Activated CD4-positive, alpha-beta T cell treated with anti-CD3 and anti-CD28 coated beads for 48 hours (primary cell): ENCODE measurements around the gene SKAP2.
"Not testable (repeated sequence)": the region's sequence is repeated elsewhere in the genome, so short reads cannot be mapped to it uniquely, and the experiment has no call there.

ENCODE experiments used
- DNase-seq: peaks from one replicate; pipeline ENCODE4 v3.0.0-alpha.2; 2020

SKAP2 gene

GRCh38 chr7:26857170-26857505 lies 7.3 kb downstream of the SKAP2 start:
- DNase-seq = no peak

GRCh38 chr7:26856176-26856985 lies 8.0 kb downstream of the SKAP2 start:
- DNase-seq = no peak

- DNase-seq = no peak
Measured at GRCh38 chr7:26854876-26855855, 9.2 kb downstream of the SKAP2 start.

DNA sequence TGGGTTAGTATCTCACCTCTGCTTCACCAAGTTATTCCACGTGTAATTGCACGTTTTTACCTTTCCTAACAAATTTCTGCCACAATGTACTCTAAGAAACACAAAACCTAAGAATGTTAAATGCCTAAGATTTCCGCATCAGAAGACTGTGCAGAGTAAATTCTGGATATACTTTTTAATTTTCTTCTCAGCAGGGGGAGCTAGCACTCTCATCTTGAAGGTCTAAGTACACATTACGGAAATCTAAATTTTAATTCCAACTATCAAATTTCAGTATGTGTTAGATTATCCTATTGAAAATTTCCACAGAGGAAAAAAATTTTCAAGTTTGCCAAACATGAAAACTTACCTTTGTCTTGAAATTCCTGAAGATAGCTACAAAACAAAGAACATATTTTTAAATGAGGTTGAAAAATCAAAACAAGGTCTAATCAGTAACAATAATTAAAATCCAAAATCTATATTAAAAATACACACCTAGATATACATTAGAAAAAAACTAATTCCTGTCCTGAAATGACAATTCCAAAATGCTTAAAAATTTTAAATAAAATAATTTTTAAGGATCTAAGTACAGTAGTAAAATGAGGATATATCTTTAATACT lies 10.5 kb downstream of the SKAP2 start:
- DNase-seq = no peak

DNA sequence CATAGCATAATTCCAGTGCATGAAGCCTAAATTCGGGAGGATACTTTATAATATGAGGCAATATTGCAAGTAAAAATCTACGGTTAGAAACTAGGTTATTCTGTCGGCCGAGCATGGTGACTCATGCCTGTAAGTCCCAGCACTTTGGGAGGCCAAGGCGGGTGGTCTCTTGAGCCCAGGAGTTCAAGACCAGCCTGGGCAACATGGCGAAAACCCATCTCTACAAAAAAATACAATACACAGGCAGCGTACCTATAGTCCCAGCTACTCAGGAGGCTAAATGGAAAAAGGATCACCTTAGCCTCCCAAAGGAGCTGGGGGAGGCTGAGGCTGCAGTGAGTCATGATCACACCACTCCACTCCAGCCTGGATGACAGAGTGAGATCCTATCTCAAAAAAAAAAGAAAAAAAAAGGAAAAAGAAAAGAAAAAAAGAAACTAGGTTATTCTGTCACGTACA lies 14.2 kb downstream of the SKAP2 start:
- DNase-seq = no peak

GRCh38 chr7:26843705-26844104 lies 20.7 kb downstream of the SKAP2 start:
- no peak for DNase-seq

GRCh38 chr7:26842897-26843296 lies 21.5 kb downstream of the SKAP2 start:
- no peak for DNase-seq

DNA sequence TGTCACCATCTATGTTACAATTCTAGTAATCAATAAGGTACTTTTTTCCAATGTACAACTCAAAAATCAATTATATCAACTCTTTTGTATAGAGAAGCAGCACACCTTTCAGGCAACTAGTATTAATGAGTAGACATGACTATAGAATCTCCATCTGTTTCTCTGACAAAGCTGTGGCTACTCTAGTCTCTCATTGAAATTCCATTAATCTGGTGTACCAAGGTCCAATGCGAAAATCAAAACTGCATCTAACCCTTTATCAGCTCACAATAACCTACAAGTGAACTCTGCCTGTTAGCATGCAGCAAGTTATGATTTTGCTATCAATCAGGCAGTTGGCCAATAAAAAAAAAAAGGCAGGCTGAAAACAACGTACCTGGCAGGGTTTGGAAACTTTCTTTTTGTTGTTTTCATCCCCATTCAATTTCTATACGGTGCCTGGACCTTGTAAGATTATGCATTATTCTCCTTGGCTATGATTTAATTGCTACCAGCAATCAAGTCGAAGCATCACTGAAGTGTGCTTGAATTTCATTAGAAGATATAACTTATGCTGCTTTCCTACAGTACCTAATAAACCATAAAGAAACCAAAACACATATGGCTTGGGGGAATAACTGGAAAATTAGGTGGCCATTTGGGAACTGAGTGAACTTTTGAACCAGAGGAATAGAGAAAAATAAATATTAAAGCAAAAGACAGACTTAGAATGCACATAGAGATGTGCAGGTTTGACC lies 23.2 kb downstream of the SKAP2 start:
- no peak for DNase-seq

- DNase-seq = not testable (repeated sequence)
Measured at GRCh38 chr7:26836793-26837192, 27.6 kb downstream of the SKAP2 start.

DNA sequence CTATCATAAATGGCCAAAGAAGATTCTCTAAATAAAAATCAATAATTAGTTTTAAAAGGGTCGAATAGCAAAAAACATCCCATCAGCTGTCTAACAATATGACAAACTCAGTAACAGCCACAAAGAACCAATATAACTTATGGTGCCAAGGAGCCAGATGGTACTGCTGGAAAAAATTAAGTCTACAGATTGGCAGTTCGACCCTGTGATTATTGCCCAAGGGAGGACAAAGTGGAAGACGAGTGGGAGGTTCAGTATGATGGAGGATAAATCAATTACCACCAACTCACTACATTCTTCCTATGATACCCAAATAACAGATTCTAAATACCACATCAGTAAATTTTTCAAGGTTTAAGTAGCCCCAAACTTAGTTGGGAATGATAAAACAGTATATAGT lies 49.0 kb downstream of the SKAP2 start:
- DNase-seq = no peak

GRCh38 chr7:26813432-26813831 lies 51.0 kb downstream of the SKAP2 start:
- no peak for DNase-seq

GRCh38 chr7:26794541-26794940 lies 69.8 kb downstream of the SKAP2 start:
- no peak for DNase-seq

DNA sequence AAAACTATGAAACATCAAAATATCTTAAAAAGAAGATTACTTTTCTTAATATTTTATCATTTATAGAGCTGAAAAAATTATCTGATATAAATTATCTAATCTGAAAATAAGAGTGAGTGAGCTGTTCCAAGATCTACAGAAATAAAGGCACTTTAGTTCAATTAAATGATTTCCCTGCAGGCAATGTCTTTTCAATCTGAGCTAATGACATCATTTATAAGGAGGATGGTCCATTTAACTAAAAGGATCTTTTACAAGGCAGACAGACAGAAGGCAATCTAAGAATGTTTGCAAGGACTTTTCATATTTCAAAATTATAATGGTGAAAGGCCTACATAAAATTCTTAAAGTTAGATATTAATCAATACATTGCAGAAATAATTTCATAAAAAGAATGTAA lies 71.8 kb downstream of the SKAP2 start:
- no peak for DNase-seq

DNA sequence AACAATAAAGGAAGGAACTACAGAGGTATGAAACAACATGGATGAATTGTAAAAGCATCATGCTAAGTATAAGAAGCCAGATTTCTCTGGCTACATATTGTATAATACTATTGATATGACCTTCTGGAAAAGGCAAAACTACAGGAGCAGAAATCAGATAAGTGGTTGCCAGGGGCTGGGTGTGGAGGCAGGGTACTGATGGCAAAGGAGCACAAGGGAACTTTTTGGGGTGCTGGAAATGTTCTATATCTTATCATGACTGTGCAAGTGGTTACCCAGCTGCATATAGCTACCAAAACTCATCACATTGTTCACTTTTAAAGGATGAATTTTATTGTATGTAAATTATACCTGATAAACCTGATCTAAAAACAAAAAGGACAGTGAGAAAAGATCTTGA lies 72.4 kb downstream of the SKAP2 start:
- DNase-seq = no peak

- no peak for DNase-seq
Measured at GRCh38 chr7:26789481-26790184, 74.8 kb downstream of the SKAP2 start.

GRCh38 chr7:26787701-26788100 lies 76.7 kb downstream of the SKAP2 start:
- no peak for DNase-seq

DNA sequence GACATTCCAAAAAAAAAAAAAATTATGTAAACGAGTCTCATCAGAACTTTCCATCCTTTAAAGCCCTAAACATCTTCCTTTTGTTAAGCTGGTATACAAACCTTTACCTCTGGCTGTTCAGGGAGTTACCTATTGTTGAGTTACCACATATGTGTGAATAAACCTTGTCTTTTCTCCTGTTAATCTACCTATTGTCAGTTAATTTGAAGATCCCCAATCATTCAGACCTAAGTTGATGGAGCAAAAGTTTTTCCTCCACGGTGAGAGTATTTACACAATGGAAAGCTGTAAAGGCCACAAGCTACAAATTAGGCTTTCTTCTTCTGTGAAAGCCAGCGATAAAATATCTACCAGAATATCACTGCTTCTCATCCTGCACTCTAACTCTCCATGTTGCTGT lies 80.3 kb downstream of the SKAP2 start:
- no peak for DNase-seq

DNA sequence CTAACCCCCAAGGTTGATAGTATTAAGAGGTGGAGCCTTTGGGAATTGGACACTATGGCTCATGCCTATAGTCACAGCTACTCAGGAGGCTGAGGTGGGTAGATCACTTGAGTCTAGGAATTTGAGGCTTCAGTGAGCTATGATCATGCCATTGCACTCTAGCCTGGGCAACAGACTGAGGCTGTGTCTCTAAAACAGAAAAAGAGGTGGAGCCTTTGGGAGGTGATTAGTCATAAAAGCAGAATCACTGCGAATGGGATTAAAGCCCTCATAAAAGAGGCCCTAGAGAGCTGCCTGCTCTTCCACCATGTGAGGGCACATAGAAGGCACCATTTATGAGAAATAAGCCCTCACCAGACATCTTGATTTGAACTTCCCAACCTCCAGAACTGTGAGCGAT lies 81.9 kb downstream of the SKAP2 start:
- no peak for DNase-seq

- no peak for DNase-seq
Measured at GRCh38 chr7:26779978-26780595, 84.3 kb downstream of the SKAP2 start.

DNA sequence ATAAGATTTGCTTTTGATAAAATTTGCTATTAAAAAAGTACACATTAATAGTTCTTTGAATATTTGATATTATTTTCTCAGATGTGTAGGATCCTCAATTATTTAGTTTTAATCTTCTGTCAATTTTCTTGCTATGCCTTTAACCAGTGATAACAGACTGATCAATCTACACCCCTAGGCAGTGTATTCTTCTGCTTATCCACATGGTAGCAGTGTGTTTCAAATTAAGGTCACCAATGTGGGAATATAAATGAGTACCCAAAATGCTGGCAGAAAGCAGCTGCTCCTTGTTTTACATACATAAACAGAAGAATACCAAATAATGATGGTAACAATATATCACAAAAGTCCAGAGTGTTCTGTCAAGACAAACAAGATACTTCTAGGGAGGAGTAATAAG lies 87.0 kb downstream of the SKAP2 start:
- DNase-seq = no peak

GRCh38 chr7:26760501-26760900 lies 103.9 kb downstream of the SKAP2 start:
- no peak for DNase-seq

GRCh38 chr7:26759108-26759507 lies 105.3 kb downstream of the SKAP2 start:
- DNase-seq = no peak
